H1 (cell line): ENCODE data around the gene MYADM. TPM values are rescaled to one million over a fixed set of nuclear protein-coding genes. Genes with fewer than 3 reads are reported as not detected.

Experiments used
- polyA plus RNA-seq, 7 experiments: library from polyadenylated mRNA; depleted of rRNA in 3 of 7; stranded (reverse) in 5 of 7; unstranded in 2 of 7; fragments of >200 nt in 5 of 7; fragments of 200-250 nt in 2 of 7; gene quantifications; 1 replicate in 5 of 7; 2 replicates in 1 of 7; 4 replicates in 1 of 7; pipeline versions ENCODE4 v1.2.1 to v1.2.3, GENCODE V29; 2011 to 2013; ENCODE audit warnings: missing spikeins in 2 of 7, mixed read lengths in 2 of 7
- total RNA-seq: library from RNA; stranded (reverse); fragmentation: NEBNext Ultra II Directional; extraction: Animal tissue kit (Norgen Biotek cat#: 25700); gene quantifications from 2 replicates; pipeline ENCODE4 v1.2.1, GENCODE V29; 2021

MYADM gene
- total and polyA plus RNA-seq, 2 of the 8 experiments (the other 6 are each of a cell fraction or from before 2014, with no cell fraction given): 70.1 to 74.2 TPM

Other genes starting within 250 kb of the MYADM start
- not detected in 2 replicates for gene DPRX, start 235.9 kb upstream of the MYADM start, total RNA-seq
- not detected in 2 replicates for gene DPRX, start 235.9 kb upstream of the MYADM start, polyA plus RNA-seq (2011; rRNA removed)
- 1.8 and 1.9 TPM in 2 replicates for gene NLRP12, start 43.6 kb upstream of the MYADM start, total RNA-seq
- 1.0 and 2.5 TPM in 2 replicates for gene NLRP12, start 43.6 kb upstream of the MYADM start, polyA plus RNA-seq (2011; rRNA removed)
- 10.6 and 12.4 TPM in 2 replicates for gene PRKCG, start 14.3 kb downstream of the MYADM start, total RNA-seq
- 6.1 and 14.0 TPM in 2 replicates for gene PRKCG, start 14.3 kb downstream of the MYADM start, polyA plus RNA-seq (2011; rRNA removed)
- gene CACNG7, start 41.4 kb downstream of the MYADM start, total RNA-seq: 28.9 and 29.9 TPM in 2 replicates
- gene CACNG7, start 41.4 kb downstream of the MYADM start, polyA plus RNA-seq (2011; rRNA removed): 69.8 and 127 TPM in 2 replicates
- gene CACNG8, start 95.1 kb downstream of the MYADM start, total RNA-seq: 4.5 and 5.7 TPM in 2 replicates
- gene CACNG8, start 95.1 kb downstream of the MYADM start, polyA plus RNA-seq (2011; rRNA removed): 0.41 and 0.93 TPM in 2 replicates
- 1.2 and 1.4 TPM in 2 replicates for gene CACNG6, start 123.8 kb downstream of the MYADM start, total RNA-seq
- gene CACNG6, start 123.8 kb downstream of the MYADM start, polyA plus RNA-seq (2011; rRNA removed): 1.6 and 2.9 TPM in 2 replicates
- 0.65 TPM in 1 of 2 replicates, not detected in the other for gene VSTM1, start 196.0 kb downstream of the MYADM start, total RNA-seq
- 0.12 and 0.17 TPM in 2 replicates for gene VSTM1, start 196.0 kb downstream of the MYADM start, polyA plus RNA-seq (2011; rRNA removed)
- not detected in 2 replicates for gene TARM1, start 213.5 kb downstream of the MYADM start, total RNA-seq
- not detected in 2 replicates for gene TARM1, start 213.5 kb downstream of the MYADM start, polyA plus RNA-seq (2011; rRNA removed)
- gene OSCAR, start 232.9 kb downstream of the MYADM start, total RNA-seq: 0.90 and 1.1 TPM in 2 replicates
- gene OSCAR, start 232.9 kb downstream of the MYADM start, polyA plus RNA-seq (2011; rRNA removed): 1.1 and 2.2 TPM in 2 replicates
- 175 and 177 TPM in 2 replicates for gene NDUFA3, start 235.0 kb downstream of the MYADM start, total RNA-seq
- 208 and 294 TPM in 2 replicates for gene NDUFA3, start 235.0 kb downstream of the MYADM start, polyA plus RNA-seq (2011; rRNA removed)
- gene TFPT, start 247.8 kb downstream of the MYADM start, total RNA-seq: 17.7 TPM in 2 replicates
- 10.4 and 17.3 TPM in 2 replicates for gene TFPT, start 247.8 kb downstream of the MYADM start, polyA plus RNA-seq (2011; rRNA removed)
- gene PRPF31, start 247.9 kb downstream of the MYADM start, total RNA-seq: 89.5 and 97.4 TPM in 2 replicates
- gene PRPF31, start 247.9 kb downstream of the MYADM start, polyA plus RNA-seq (2011; rRNA removed): 51.1 and 67.1 TPM in 2 replicates